VCaP (cell line): Measurements from ENCODE around the gene PROX2.

Source experiments
- H3K27ac ChIP-seq: fragments of 450-650 bp; 2 replicates; pipeline ENCODE4 v1.5.1; 2017
- TF ChIP-seq, protein P1 (sequence below): fragments of 450-650 bp; conservative IDR thresholded peaks from 2 replicates; pipeline ENCODE4 v1.5.1; 2017; ENCODE audit warnings: mild to moderate bottlenecking, moderate library complexity

The PROX2 gene

DNA sequence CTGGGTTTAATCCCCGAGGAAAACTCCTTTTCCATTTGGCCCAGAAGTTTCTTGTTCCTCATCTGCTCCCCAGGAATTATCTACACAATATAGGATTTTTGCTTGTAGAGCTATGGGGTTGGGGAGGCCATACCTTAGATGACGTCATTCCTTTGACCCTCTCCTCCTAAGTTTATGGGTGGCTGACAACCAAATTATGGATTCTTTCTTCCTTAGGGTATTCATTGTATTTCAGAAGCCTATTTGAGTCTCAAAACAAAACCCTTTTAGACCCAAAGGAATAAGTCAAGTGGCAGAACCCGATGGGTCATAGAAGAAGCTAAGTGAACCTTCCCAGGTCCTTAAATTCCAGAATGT, 14.2 kb downstream of the PROX2 start:
- TF ChIP-seq, protein P1, sequence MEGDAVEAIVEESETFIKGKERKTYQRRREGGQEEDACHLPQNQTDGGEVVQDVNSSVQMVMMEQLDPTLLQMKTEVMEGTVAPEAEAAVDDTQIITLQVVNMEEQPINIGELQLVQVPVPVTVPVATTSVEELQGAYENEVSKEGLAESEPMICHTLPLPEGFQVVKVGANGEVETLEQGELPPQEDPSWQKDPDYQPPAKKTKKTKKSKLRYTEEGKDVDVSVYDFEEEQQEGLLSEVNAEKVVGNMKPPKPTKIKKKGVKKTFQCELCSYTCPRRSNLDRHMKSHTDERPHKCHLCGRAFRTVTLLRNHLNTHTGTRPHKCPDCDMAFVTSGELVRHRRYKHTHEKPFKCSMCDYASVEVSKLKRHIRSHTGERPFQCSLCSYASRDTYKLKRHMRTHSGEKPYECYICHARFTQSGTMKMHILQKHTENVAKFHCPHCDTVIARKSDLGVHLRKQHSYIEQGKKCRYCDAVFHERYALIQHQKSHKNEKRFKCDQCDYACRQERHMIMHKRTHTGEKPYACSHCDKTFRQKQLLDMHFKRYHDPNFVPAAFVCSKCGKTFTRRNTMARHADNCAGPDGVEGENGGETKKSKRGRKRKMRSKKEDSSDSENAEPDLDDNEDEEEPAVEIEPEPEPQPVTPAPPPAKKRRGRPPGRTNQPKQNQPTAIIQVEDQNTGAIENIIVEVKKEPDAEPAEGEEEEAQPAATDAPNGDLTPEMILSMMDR, result no peak

DNA sequence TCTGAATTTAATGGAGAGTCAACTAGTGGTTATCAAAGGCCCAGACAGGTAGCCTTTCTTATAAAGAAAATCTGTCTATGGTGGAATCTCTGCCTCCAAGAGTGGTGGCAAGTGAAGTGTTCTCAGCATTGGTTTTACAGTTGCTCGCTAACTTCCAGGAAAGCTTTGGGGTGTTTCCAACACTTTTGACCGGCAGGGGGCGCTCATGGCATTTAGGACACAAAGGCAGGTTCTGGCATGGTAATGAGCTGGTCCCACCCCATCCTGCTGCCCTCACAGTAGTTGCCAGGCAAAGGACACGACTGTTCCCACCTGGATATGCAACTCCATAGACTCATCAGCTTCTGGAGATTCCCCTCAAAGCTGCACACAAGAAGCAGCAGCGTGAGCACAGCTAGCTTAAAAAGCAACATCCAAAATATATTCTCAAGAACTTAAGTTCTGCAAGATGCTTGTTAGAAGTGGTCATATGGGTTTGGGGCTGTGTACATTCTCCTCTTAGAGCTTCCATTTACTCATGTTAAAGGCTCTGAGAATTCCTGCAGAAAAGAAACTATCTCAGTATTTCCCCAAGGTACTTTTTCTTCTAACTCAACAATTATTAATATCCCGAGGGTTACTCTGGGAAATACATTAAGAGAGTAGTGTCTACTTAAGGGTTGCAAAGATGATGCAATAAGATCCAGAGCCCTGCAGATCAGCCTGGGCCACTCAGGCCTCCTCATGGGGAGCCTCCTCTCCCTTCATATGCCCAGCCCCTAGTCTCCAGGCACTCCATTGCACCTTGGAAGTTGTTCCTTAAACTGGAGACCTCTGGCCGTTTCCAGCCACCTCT, 14.8 kb downstream of the PROX2 start:
- TF ChIP-seq, protein P1, result peak; percentile 86
- H3K27ac ChIP-seq, result no peak overlapping the region

More for the DNA sequence above, 14.2 kb downstream of the PROX2 start:
- H3K27ac ChIP-seq, result no peak overlapping the region

DNA sequence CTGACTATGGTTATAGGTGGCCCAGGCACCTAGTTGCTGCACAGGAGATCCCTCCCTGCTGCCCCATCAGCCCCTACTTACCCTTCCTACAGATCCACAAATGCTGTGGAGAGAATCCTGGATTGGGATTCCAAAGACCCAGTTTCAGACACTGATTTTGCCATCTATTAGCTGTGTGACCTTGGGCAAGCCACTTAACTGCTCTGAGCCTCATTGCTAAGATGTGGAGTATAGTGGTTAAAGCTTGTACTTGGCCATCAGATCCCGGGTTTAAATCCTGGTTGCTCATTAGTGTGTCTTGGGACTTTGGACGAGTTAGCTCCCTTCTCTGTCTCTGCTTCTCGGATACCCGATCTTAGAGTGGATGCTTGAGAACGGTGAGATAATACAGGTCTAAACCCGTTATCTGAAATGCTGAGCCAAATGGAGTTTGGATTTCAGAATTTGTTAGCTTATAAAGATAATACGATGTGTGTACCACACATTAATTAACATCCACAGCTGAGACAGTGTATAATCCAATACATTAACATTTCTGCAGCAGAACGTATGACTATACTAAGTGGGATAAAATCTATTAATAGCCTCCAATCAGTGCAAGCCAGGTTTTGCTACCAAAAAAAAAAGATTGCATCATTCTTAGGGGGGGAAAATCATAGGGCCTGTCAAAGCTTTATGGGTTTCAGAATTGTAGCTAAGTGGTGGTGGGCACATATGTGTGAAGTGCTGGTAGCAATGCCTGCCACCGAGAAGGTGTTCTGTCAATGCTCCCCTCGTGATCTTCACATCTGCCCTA, 16.0 kb downstream of the PROX2 start:
- H3K27ac ChIP-seq, result no peak overlapping the region

GRCh38 chr14:74858022-74858421, 17.9 kb downstream of the PROX2 start:
- TF ChIP-seq, protein P1, result no peak
- no peak overlapping the region for H3K27ac ChIP-seq

More for the DNA sequence above, 16.0 kb downstream of the PROX2 start:
- TF ChIP-seq, protein P1, result no peak

GRCh38 chr14:74856366-74856765, 19.6 kb downstream of the PROX2 start:
- TF ChIP-seq, protein P1, result no peak
- no peak overlapping the region for H3K27ac ChIP-seq

GRCh38 chr14:74855945-74856344, 20.0 kb downstream of the PROX2 start:
- no peak overlapping the region for H3K27ac ChIP-seq
- TF ChIP-seq, protein P1, result no peak

DNA sequence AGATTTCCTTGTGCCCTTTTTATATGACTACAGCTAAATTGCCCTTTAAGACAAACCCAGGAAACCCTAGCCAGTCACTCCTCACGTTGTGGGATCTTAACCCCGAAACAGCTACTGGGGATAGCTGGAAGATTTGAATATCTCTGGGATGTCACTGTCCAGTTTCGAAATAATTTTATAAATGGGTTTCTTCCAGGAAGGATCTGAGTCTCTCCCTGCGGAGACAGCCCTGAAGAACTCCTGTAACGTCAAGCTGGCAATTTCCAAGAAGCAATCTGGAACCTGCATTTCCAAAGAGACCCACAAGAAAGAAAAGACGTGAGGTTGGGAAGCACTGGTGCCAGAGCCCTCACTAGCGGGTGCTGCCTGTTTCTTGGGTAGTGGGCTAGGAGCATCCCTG, 20.9 kb downstream of the PROX2 start:
- no peak overlapping the region for H3K27ac ChIP-seq
- TF ChIP-seq, protein P1, result no peak
